ENCODE measurements around the gene ONECUT2. TPM values are rescaled to one million over a fixed set of nuclear protein-coding genes. Genes with fewer than 3 reads are reported as not detected.

The ONECUT2 gene
- total RNA-seq, 2 experiments from 2014 or later = 0.02 TPM; not detected in 1

DNA sequence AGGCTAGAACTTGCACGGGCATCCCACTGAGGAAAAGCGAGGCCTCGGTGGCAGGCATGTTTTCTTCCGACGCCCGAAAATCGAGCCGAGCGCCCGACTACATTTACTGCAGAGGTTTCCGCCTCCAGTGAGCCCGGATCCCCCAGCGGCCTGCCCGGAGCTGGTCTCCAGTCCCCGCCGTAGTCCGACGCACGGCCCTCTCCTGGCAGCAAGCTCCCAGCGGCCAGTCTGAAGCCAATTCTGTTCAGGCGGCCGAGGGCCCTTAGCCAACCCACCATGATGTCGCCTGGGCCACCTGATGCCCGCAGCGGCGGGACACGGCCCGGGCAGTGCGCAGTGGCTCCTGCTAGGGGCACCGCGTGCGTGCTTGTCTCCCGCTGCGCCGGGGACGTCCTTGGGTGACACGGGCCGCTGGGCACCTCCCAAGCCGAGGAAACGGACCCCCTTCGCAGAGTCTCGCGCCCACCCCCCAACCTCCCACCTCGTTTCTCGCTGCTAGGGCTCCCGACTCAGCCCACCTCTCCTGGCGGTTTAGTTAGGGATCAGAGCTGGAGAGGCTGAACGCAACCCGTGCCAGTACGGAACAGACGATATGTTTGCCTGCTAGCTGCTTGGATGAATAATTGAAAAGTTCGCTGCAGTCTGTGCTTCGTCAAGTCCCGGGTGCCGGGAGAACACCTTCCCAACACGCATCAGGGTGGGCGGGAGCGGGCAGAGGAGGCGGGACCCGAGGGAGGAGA lies 5.3 kb downstream of the ONECUT2 start:
- peak; percentile 13 for DNase-seq

DNA sequence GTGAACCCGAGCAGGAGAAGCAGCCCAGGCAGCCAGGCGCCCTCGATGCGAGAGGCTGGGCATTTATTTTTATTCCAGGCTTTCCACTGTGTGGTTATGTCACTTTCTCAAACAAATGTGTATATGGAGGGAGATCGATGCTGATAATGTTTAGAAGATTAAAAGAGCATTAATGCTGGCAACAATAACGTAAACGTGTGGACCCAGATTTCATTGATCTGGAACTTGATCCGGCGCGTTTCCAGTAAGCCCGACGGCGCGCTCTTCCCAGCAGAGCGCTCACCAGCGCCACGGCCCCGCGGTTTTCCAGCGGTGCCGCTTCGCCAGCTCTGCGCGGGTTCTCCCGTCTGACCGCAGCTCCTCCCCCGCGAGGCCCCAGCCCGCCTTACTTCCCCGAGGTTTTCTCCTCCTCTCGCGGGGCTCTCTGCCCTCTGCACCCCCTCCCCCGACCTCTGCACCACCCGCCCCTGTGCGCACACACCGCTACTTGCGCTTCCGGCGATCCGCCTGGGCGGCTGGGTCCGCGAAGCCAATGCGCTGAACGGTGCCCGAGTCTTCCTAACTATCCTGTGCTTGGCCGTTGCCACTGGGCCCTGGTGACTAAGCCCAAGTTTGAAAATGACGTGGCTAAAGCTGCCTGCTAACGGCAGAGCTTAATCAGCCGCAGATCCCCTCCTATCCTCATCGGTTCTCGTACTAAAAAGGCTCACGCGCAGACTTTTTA lies 6.1 kb downstream of the ONECUT2 start:
- ChIA-PET CTCF (interaction anchor here (0.9 to 1.3 kb wide), 2 partner anchors 11 to 572 kb away, joined by 3 to 4 read pairs; no protein-coding TSS in a partner anchor), POLR2A (no interaction called here)
- Mint-ChIP-seq H3K4me3 (peak overlapping the region; percentile 8), H3K36me3 (peaks cover 8% of the 10 kb centered on the region), H3K27me3 (peaks cover 81% of the 10 kb centered on the region), H3K4me1 (ENCODE audit: low read depth) (peaks cover 43% of the 10 kb centered on the region), H3K9me3 (no peaks in the 10 kb centered on the region), H3K27ac (no peak overlapping the region)
- intact Hi-C loops (cut with micrococcal nuclease) = loop anchor here (10.0 kb wide), 1 partner anchor 656 kb away; no protein-coding TSS in a partner anchor
- peak; percentile 53 for DNase-seq

More for the DNA sequence above, 5.3 kb downstream of the ONECUT2 start:
- Mint-ChIP-seq H3K27ac (no peak overlapping the region), H3K36me3 (peaks cover 10% of the 10 kb centered on the region), H3K9me3 (no peaks in the 10 kb centered on the region), H3K27me3 (peaks cover 80% of the 10 kb centered on the region), H3K4me1 (ENCODE audit: low read depth) (peaks cover 46% of the 10 kb centered on the region), H3K4me3 (no peak overlapping the region)
- ChIA-PET POLR2A (no interaction called here), CTCF (no interaction called here)
- intact Hi-C loops (cut with micrococcal nuclease) = loop anchor here (10.0 kb wide), 1 partner anchor 656 kb away; no protein-coding TSS in a partner anchor

DNA sequence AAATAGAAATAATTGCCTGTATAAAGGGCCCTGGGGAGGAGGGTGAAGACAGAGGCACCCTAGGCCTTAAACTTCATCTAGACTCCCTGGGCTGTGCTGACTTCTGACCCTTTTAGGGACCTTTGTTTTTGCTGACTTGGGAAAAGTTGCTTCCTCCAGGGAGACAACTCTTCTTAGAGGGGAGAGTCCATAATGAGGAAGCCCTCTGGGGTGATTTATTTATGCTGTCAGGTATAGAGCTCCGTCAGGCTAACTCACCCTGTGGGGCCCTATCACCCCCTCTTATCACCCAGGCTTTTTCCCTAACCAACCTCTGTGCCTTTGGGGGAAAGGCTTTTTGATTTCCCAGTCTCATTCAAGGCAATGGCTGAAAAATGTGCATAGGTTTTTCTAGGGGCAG lies 8.1 kb downstream of the ONECUT2 start:
- H3K4me1 Mint-ChIP-seq (ENCODE audit: low read depth) = peaks cover 24% of the 10 kb centered on the region
- H3K27ac Mint-ChIP-seq = no peak overlapping the region
- H3K27me3 Mint-ChIP-seq = peaks cover 69% of the 10 kb centered on the region
- CTCF ChIA-PET = no interaction called here
- intact Hi-C loops (cut with micrococcal nuclease) = loop anchor here (10.0 kb wide), 1 partner anchor 658 kb away; no protein-coding TSS in a partner anchor
- H3K36me3 Mint-ChIP-seq = no peaks in the 10 kb centered on the region
- no peaks in the 10 kb centered on the region for H3K9me3 Mint-ChIP-seq
- H3K4me3 Mint-ChIP-seq = no peak overlapping the region
- POLR2A ChIA-PET = no interaction called here
- DNase-seq = no peak

DNA sequence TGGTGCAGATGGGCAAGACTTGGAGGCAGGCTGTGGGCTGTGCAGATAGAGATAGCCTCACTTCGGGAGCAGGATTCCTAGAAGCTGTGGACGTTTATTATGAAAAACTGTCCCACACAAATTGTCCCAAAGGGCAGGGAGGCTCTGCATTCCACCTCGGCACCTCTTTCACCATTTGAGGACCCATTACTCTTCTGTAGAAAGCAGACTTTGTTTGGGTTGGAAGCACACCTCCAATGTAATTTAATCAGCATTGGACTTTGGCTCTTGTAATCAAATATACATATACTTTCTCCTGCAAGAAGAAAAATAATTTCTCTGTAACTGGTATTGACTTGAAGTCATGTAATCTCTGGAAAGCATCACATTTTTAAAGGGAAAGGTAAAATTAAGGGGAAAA lies 8.5 kb downstream of the ONECUT2 start:
- Mint-ChIP-seq H3K27me3 (peaks cover 68% of the 10 kb centered on the region), H3K36me3 (no peaks in the 10 kb centered on the region), H3K9me3 (no peaks in the 10 kb centered on the region), H3K4me1 (ENCODE audit: low read depth) (peaks cover 20% of the 10 kb centered on the region), H3K4me3 (no peak overlapping the region), H3K27ac (no peak overlapping the region)
- POLR2A ChIA-PET = no interaction called here
- CTCF ChIA-PET = no interaction called here
- no peak for DNase-seq
- intact Hi-C loops (cut with micrococcal nuclease) = loop anchor here (10.0 kb wide), 1 partner anchor 659 kb away; no protein-coding TSS in a partner anchor

DNA sequence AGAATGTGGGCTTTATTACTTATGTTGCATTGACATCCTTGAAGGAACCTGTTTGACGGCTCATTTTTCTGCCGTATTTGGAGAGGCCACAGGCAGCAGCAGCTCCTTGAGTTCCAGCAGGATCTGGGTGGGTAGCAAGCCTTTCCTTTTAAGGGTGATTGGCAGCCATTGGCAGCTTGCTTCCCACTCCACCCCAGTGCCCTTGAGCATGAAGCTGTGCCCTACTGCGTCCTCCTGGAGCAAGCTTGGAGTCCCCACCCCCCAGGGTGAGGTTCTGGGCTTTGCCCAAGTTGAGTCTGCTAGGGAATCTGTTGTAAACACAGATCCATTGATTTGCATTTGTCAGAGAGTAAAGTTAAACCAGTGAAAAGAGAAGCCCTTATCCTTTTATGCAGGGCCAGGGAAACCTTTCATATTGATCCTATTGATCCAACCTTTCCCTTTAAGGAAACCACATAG lies 9.2 kb downstream of the ONECUT2 start:
- Mint-ChIP-seq H3K4me1 (ENCODE audit: low read depth) (peaks cover 14% of the 10 kb centered on the region), H3K9me3 (no peaks in the 10 kb centered on the region), H3K36me3 (no peaks in the 10 kb centered on the region), H3K27ac (no peak overlapping the region), H3K27me3 (peaks cover 64% of the 10 kb centered on the region), H3K4me3 (no peak overlapping the region)
- DNase-seq = no peak
- intact Hi-C loops (cut with micrococcal nuclease) = loop anchor here (10.0 kb wide), 1 partner anchor 660 kb away; no protein-coding TSS in a partner anchor
- POLR2A ChIA-PET = no interaction called here
- CTCF ChIA-PET = no interaction called here

DNA sequence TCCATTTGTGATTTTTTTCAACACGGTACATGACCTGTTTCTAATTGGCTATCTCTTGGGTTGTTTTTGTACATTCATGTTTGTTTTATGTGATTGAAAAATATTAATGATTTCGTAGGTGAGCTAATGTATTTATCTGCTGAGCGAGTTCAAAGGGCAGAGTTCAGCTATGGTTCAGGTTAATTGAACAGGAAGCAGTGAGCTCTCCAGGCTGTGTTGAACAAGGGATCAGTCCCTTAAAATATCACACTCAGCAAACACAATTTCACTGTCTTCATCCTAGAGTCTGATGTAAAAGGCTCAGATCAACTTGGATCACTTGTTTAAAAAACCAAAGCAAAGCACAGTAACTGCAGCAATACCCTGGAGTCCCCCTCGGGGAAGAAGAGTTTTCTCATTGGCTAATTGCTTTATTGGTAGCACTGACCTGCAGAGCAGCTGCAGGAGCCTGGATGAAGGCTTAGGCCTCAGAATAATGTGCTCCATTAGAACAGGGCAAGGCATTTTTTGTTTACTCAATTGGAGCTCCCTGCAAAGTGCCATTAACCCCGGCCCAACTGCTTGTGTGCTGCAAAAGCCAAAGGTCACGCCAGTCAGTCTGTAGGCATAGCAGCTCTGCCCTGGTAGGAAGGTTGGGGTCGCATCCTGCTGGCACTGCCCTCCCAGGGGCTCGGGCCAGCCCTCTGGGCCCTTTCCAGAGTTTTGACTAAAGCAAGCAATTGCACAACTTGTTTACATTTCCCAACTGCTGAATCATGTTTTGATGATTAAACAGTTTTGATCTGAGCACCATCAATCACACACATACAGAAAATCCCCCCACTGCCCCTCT lies 10.5 kb downstream of the ONECUT2 start:
- no peak overlapping the region for H3K4me3 Mint-ChIP-seq
- CTCF ChIA-PET = interaction anchor here (0.9 kb wide), 1 partner anchor 9 kb away, joined by 3 read pairs; no protein-coding TSS in a partner anchor
- H3K27me3 Mint-ChIP-seq = peaks cover 57% of the 10 kb centered on the region
- peaks cover 8% of the 10 kb centered on the region for H3K4me1 Mint-ChIP-seq (ENCODE audit: low read depth)
- intact Hi-C loops (cut with micrococcal nuclease) = loop anchor here (10.0 kb wide), 1 partner anchor 661 kb away; no protein-coding TSS in a partner anchor
- no peaks in the 10 kb centered on the region for H3K36me3 Mint-ChIP-seq
- POLR2A ChIA-PET = no interaction called here
- H3K9me3 Mint-ChIP-seq = no peaks in the 10 kb centered on the region
- DNase-seq = no peak
- H3K27ac Mint-ChIP-seq = no peak overlapping the region

DNA sequence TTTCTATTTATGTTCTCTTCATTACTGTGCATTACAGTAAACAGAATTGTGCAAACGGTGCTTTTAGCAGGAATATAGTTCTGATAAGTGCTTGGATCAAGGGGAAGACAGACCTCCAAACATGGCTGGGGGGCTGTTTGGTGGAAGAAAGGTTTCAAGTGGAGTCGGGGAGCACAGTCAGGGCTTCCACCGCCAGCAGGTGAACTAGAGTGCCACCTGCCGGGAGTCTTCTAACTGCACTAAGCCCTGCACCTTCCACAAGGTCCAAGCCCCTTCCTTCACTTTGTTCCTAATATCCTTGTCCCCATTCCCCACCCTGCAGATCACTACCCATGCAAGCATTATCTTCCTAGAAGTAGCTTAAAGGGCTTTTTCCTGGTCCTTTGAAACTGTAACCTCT lies 11.1 kb downstream of the ONECUT2 start:
- intact Hi-C loops (cut with micrococcal nuclease) = loop anchor here (10.0 kb wide), 1 partner anchor 662 kb away; no protein-coding TSS in a partner anchor

DNA sequence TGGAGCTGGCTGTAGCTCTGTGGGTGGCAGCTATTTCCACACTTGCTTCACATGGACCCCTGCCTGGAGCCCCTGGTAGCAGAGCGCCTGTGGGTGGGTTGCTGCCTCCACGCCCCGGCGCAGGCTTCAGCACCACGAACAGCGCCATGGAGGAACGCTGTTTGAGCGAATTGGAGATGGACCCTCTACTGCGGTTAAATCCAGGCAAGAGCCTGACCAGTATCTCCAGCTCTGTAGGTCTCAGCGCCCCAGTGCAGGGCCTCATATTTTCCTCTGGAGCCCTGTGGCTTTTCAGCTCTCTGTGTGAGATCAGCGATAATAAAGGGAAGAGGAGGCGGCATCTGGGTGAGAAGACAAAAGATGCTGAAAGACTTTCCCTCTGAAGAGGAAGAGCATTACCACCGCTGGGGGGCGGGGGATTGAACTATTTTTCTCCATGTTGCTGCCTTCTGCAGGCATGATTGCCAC lies 12.0 kb downstream of the ONECUT2 start:
- Mint-ChIP-seq H3K9me3 (no peaks in the 10 kb centered on the region), H3K27me3 (peaks cover 55% of the 10 kb centered on the region), H3K27ac (no peak overlapping the region), H3K36me3 (no peaks in the 10 kb centered on the region), H3K4me3 (no peak overlapping the region), H3K4me1 (ENCODE audit: low read depth) (no peaks in the 10 kb centered on the region)
- peak; percentile 25 for DNase-seq
- intact Hi-C loops (cut with micrococcal nuclease) = loop anchor here (10.0 kb wide), 1 partner anchor 662 kb away; no protein-coding TSS in a partner anchor
- ChIA-PET CTCF (no interaction called here), POLR2A (no interaction called here)

More for the DNA sequence above, 11.1 kb downstream of the ONECUT2 start:
- ChIA-PET CTCF (interaction anchor here (0.9 kb wide), 1 partner anchor 8 kb away, joined by 3 read pairs; no protein-coding TSS in a partner anchor), POLR2A (no interaction called here)
- peaks cover 4% of the 10 kb centered on the region for H3K4me1 Mint-ChIP-seq (ENCODE audit: low read depth)
- no peaks in the 10 kb centered on the region for H3K36me3 Mint-ChIP-seq
- DNase-seq = peak; percentile 28
- no peak overlapping the region for H3K27ac Mint-ChIP-seq
- peaks cover 54% of the 10 kb centered on the region for H3K27me3 Mint-ChIP-seq
- H3K9me3 Mint-ChIP-seq = no peaks in the 10 kb centered on the region
- H3K4me3 Mint-ChIP-seq = no peak overlapping the region

DNA sequence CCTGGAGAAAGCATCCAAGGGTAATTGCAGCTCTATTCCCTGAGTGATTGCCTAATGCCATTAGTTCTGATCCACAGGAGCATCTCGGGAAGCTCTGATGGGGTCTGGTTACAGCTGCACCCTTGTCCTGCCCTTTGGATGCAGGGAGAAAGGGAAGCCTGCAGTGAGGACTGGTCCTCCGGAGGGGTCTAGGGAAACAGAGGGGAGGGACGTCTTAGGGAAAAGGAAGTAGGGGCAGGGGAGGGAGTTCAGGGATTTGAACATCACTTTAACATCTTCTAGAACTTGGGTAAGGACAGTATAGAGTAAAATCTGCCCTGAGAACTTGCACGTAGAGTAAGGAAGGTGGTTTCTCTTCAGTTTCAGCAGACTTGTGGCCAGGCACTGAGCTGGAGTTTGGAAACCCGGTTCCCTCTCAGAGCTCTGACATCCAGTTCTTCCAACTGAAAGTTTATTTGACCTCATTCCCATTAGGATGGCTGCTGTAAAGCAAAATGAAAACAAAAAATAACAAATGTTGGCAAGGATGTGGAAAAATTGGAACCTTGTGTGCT lies 20.5 kb downstream of the ONECUT2 start:
- DNase-seq = no peak
- H3K27me3 Mint-ChIP-seq = peaks cover 30% of the 10 kb centered on the region
- intact Hi-C loops (cut with micrococcal nuclease) = no loop called here
- no peak overlapping the region for H3K4me3 Mint-ChIP-seq
- peaks cover 8% of the 10 kb centered on the region for H3K9me3 Mint-ChIP-seq
- no peaks in the 10 kb centered on the region for H3K4me1 Mint-ChIP-seq (ENCODE audit: low read depth)
- ChIA-PET CTCF (no interaction called here), POLR2A (no interaction called here)
- no peaks in the 10 kb centered on the region for H3K36me3 Mint-ChIP-seq
- no peak overlapping the region for H3K27ac Mint-ChIP-seq

DNA sequence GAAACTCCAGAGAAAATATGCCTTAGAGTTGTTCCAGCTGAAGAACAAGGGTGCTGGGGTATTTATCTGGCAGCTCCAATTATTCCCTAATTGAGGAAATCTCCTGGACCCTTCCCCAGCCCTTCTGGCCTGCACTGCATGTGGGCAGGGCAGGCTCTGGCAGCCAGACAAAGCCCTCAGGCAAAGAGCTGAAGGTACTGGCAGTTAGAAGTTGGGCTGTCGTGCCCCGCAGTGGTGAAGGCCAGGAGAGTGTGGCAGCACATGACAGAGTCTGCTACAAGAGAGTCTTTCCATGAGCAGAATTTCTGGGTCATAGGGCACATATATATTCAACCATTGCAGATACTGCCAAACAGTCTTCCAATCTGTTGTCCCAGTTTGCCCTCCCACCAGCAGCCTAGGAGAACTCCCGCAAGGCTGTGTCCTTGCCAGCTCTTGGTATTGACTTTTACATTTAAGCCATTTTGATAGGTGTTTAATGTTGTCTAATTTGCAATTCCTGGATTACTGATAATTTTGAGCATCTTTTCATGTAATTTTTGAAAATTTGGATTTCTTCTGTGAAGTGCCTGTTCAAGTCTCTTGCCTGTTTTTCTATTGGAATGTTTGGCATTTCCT lies 26.6 kb downstream of the ONECUT2 start:
- Mint-ChIP-seq H3K4me1 (ENCODE audit: low read depth) (no peaks in the 10 kb centered on the region), H3K27ac (no peak overlapping the region), H3K4me3 (no peak overlapping the region), H3K9me3 (peaks cover 8% of the 10 kb centered on the region), H3K36me3 (no peaks in the 10 kb centered on the region), H3K27me3 (peaks cover 22% of the 10 kb centered on the region)
- DNase-seq = no peak
- POLR2A ChIA-PET = no interaction called here
- intact Hi-C loops (cut with micrococcal nuclease) = no loop called here
- CTCF ChIA-PET = no interaction called here

DNA sequence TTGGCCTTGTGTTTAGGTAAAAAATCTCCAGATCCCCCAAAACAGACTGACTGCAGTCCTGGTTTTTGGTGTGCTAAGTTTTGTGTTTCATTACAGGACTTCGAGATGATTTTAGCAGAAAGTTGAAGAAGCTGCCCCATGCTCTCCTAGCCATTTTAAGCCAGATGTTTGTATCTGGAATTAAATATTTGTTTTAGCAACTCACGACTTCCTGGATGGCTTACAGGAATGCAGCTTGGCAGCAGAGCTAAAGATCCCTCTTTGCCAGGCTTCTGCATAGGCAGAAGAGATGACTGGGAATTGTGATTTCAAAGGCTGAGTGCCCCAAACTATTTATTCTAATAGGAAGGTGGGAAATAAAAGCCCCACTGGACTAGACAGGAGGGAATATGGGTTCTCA lies 31.1 kb downstream of the ONECUT2 start:
- H3K9me3 Mint-ChIP-seq = no peaks in the 10 kb centered on the region
- H3K36me3 Mint-ChIP-seq = no peaks in the 10 kb centered on the region
- intact Hi-C loops (cut with micrococcal nuclease) = no loop called here
- peaks cover 19% of the 10 kb centered on the region for H3K27me3 Mint-ChIP-seq
- CTCF ChIA-PET = no interaction called here
- no peak for DNase-seq
- H3K27ac Mint-ChIP-seq = no peak overlapping the region
- no peaks in the 10 kb centered on the region for H3K4me1 Mint-ChIP-seq (ENCODE audit: low read depth)
- H3K4me3 Mint-ChIP-seq = no peak overlapping the region
- POLR2A ChIA-PET = no interaction called here
